ENCODE measurements around the gene ZNF283.
"Not testable (repeated sequence)": the region's sequence is repeated elsewhere in the genome, so short reads cannot be mapped to it uniquely, and the experiment has no call there.

Gene ZNF283

DNA sequence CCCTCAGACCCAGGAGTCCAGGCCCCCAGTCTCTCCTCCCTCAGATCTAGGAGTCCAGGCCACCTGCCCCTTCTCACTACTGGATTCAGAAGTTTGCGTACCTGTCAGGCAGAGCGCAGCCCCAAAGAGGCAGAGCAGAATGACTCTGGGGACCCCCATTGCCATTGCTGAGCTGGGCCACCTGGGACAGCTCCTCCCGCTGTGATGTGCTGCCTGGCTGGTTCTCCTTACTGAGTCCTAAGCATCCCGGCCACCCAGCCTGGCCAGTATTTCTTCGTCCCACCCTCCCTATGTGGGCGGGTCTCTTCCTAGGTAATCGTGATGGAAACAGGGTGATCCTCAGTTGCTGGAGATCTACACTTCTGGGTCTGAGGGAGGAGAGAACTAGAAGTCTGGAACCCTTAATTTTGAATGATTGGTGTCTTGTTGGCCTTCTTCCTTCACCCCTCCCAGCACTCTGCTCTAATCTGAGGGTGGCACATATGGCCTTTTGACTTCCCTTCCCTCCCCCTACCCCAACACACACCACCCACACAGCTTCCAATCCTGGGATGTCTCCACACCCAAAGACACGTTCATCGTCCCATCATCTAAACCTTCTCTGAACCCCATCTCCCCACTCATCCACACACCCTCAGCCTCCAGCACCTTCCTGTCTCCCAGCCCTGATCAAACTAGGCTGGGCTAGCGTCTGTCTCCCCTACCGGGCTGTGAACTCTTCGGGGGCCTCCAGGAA lies 24.7 kb upstream of the ZNF283 start, which contains the start of gene LYPD5:
TSS of gene LYPD5 (minus strand) at position 232 of the 736 bp plus-strand sequence. CDS start at position 165, 67 bp downstream.
- no peak for DNase-seq

DNA sequence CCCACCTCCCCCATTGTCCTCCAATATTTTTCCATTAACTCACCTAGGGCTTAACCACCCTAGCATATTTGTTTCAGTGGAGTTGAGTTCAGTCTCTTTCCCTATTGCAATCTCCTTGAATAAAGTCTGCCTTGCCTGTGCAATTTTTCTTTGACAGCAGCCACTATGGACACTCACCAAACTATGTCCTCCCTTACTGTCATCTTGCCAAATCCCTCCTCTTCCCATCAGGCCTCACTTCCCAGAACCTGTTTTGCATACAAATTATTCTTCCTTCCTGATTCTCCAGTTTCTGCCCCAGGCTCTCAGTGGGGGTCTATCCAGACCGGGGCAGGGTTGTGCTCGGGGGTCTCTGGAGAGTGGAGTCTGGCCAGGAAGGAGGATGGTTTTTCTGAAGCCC lies 22.7 kb upstream of the ZNF283 start:
- no peak for DNase-seq

DNA sequence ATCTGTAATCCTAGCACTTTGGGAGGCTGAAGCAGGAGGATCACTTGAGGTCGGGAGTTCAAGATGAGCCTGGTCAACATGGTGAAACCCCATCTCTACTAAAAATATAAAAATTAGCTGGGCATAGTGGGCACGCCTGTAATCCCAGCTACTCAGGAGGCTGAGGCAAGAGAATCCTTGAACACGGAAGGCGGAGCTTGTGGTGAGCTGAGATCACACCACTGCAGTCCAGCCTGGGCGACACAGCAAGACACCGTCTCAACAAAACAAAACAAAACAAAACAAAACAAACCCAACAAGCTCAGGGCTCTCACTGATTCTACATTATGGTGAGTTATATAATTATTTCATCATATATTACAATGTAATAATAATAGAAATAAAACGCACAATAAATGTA lies 20.7 kb upstream of the ZNF283 start:
- DNase-seq = not testable (repeated sequence)

DNA sequence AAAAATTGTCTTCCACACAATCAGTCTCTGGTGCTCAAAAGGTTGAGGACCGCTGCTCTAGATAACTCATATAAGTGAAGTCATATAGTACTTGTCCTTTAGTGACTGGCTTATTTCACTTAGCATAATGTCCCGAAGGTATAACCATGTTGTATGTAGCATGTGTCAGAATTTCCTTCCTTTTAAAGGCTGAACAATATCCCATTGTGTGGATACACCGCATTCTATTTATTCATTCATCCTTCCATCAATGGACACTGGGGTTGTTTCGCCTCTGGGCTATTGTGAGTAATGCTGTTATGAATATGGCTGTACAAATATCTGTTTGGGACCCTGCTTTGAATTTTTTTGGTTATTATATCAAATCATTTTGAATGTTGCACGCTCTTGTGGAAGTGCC lies 20.3 kb upstream of the ZNF283 start:
- DNase-seq = no peak

GRCh38 chr19:43807651-43808050 lies 19.5 kb upstream of the ZNF283 start:
- no peak for DNase-seq

DNA sequence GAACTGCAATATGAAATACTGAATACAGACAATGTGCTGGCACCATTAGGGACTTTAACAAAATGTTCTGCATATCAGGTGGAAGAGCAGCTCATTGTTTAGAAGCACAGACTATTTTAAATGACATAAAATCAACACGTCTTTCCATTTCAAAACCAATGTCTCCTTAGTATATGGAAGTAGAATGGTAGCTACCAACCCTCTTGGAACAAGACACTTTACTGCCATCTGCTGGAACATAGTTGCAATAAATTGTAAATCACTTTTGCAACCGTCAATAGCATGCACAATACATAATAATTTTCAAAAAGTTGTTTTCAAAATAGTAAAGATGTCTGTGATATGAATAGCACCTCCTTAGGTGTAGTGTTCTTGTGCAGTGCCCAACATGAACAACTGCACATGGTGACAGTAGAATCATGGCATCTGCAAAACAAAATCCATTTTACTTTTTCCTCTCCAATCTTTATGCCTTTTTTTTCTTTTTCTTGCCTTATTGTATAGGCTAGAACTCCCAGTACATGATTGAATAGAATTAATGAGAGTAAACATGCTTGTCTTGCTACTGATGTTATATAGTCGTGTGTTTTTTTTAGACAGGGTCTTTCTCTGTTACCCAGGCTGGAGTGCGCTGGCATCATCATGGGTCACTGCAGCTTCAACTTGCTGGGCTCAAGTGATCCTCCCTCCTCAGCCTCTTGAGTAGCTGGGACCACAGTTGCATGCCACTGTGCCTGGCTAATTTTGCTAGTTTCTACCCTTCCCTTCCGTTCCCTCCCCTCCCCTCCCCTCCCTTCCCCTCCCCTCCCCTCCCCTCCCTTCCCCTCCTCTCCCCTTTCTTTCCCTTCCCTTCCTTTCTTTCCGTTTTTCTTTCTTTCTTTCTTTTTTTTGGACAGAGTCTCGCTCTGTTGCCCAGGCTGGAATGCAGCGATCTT lies 17.1 kb upstream of the ZNF283 start:
- no peak for DNase-seq

GRCh38 chr19:43811837-43812236 lies 15.3 kb upstream of the ZNF283 start:
- DNase-seq = no peak

GRCh38 chr19:43812259-43812658 lies 14.9 kb upstream of the ZNF283 start:
- no peak for DNase-seq

GRCh38 chr19:43812688-43813087 lies 14.4 kb upstream of the ZNF283 start:
- no peak for DNase-seq

DNA sequence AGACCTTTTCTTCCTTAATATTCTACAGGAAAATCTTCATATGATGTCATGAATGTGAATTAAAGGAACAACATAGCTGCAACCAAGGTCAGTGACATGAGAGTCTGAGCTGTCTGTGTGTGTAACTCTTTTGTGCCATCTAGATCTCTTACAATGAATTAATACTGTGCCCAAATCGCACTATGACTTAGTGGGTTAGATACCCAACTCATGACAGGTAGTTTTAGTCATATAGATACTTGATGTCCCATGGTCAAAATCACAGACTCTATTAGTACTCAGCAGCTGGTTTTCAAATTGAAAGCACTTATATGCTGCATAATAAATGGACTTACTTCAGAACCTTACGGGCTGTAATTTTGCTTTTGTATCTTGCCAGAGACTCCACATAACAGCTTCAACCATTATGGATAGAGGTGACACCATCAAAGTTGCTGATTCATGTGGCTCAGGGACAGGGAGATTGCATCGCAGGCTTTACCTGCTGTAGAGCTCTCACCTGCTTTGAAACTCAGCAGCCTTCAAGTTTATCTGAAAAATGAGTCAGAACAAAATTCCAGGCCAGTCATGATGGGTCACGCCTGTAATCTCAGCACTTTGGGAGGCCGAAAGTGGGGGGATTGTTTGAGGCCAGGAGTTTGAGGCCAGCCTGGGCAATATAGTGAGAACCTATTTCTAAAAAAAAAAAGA lies 12.3 kb upstream of the ZNF283 start:
- no peak for DNase-seq

GRCh38 chr19:43817454-43817853 lies 9.7 kb upstream of the ZNF283 start:
- not testable (repeated sequence) for DNase-seq

DNA sequence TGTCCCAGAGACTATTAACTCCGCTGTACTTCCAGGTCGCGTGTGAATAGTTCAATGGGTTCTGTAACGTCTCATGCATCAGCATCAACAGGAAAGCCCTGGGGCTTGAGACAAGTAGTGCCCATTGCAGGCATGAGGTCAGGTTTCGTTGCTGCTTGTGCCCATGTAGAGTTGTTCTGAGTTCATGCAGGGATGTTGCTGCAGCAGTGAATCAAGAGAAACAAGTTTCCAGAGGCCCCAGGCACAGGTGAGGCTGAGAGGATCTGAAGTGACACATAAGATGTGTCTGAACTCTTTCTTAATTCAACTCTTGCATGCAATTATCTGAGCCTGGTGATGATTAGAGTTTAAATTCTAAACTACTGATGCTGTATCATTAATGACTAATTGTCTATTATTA lies 8.6 kb upstream of the ZNF283 start:
- DNase-seq = no peak

GRCh38 chr19:43820098-43820883 lies 6.8 kb upstream of the ZNF283 start:
- no peak for DNase-seq

- no peak for DNase-seq
Measured at GRCh38 chr19:43820884-43821215, 6.3 kb upstream of the ZNF283 start.

- DNase-seq = not testable (repeated sequence)
Measured at GRCh38 chr19:43823856-43824255, 3.3 kb upstream of the ZNF283 start.

GRCh38 chr19:43824572-43824971 lies 2.5 kb upstream of the ZNF283 start:
- not testable (repeated sequence) for DNase-seq

- no peak for DNase-seq
Measured at GRCh38 chr19:43839139-43839538, 12.0 kb downstream of the ZNF283 start.

DNA sequence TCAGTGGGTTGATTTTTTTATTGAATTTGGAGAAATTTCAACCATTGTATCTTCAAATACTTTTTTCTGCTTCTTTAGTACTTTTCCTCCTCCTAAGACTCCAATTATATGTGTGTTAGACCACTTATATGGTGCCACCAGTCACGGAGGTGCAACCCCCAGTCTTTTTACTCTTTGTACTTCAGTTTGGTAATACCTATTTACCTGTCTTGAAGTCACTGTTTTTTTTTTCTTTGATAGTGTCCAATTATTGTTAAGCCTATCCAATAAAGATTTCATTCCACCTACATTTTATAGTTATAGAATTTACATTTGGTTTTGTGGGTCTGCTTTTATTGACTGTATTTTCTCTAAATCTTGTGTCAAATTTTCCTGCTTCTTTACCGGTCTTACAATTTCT lies 14.9 kb downstream of the ZNF283 start:
- no peak for DNase-seq

DNA sequence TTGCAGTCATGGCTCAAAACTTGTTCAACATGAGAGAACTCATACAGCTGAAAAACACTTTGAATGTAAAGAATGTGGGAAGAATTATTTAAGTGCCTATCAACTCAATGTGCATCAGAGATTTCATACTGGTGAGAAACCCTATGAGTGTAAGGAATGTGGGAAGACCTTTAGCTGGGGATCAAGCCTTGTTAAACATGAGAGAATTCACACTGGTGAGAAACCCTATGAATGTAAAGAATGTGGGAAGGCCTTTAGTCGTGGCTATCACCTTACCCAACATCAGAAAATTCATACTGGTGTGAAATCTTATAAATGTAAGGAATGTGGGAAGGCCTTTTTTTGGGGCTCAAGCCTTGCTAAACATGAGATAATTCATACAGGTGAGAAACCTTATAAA lies 20.1 kb downstream of the ZNF283 start:
- no peak for DNase-seq

- no peak for DNase-seq
Measured at GRCh38 chr19:43847884-43848283, 20.8 kb downstream of the ZNF283 start.

GRCh38 chr19:43848821-43849220 lies 21.7 kb downstream of the ZNF283 start:
- DNase-seq = no peak

GRCh38 chr19:43858174-43858573 lies 31.1 kb downstream of the ZNF283 start:
- DNase-seq = no peak

DNA sequence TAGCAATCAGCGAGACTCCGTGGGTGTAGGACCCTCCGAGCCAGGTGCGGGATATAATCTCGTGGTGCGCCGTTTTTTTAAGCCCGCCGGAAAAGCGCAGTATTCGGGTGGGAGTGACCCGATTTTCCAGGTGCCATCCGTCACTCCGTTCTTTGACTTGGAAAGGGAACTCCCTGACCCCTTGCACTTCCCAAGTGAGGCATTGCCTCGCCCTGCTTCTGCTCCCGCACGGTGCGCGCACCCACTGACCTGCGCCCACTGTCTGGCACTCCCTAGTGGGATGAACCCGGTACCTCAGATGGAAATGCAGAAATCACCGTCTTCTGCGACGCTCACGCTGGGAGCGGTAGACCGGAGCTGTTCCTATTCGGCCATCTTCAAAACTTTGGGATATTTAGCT lies 39.8 kb downstream of the ZNF283 start:
- DNase-seq = not testable (repeated sequence)
